Gastrocnemius medialis (tissue), 4 donors: ENCODE results near the gene PPM1K. TPM values are rescaled to one million over a fixed set of nuclear protein-coding genes. Genes with fewer than 3 reads are reported as not detected.

Experiments
- ATAC-seq, 2 donors: fragments of 150-250 bp; one replicate each; pipeline ENCODE4 v1.9.1; 2016
- DNase-seq, 2 donors: peaks; one replicate each; pipeline ENCODE4 v3.0.0-alpha.2; 2019
- H3K27ac ChIP-seq, 4 donors: fragments of 200-600 bp; sonication (generic); 1 replicate in 1 of 4; 2 replicates in 3 of 4; pipeline ENCODE4 v1.5.1; 2016 to 2018; ENCODE audit warnings: mild to moderate bottlenecking in 2 of 4, moderate library complexity in 1 of 4
- H3K27me3 ChIP-seq, 3 donors: fragments of 200-600 bp; sonication (generic) in 2 of 3; 1 replicate in 1 of 3; 2 replicates in 2 of 3; pipeline versions ENCODE4 v1.5.1 to v1.6.0; 2016 to 2019; ENCODE audit warnings: mild to moderate bottlenecking in 1 of 3, moderate library complexity in 1 of 3
- H3K36me3 ChIP-seq, 2 donors: fragments of 200-600 bp; sonication (generic) in 1 of 2; one replicate each; pipeline ENCODE4 v1.5.1; 2017 to 2018
- H3K4me1 ChIP-seq, 2 donors: fragments of 200-600 bp; sonication (generic) in 1 of 2; one replicate each; pipeline ENCODE4 v1.5.1; 2016 to 2017; ENCODE audit warnings: mild to moderate bottlenecking in 2 of 2
- H3K4me3 ChIP-seq, 4 donors: fragments of 200-600 bp; sonication (generic) in 3 of 4; 1 replicate in 1 of 4; 2 replicates in 3 of 4; pipeline ENCODE4 v1.5.1; 2016 to 2019; ENCODE audit warnings: mild to moderate bottlenecking in 2 of 4
- H3K9me3 ChIP-seq, 3 donors: fragments of 200-600 bp; sonication (generic) in 2 of 3; 1 replicate in 1 of 3; 2 replicates in 2 of 3; pipeline ENCODE4 v1.5.1; 2016 to 2019
- POLR2A ChIP-seq, 2 donors: fragments of 450-650 bp; IDR thresholded peaks; one replicate each; pipeline ENCODE4 v1.6.1; 2017; ENCODE audit warnings: antibody characterized with exemption in 2 of 2, mild to moderate bottlenecking in 2 of 2, moderate library complexity in 2 of 2
- in situ Hi-C, 4 donors: fragments of 200-750 bp; cut with MboI; loops; one replicate each; pipeline versions ENCODE4 v1.15.0 to v1.8.0; 2017; ENCODE audit warnings: low sequenced_read_pairs in 4 of 4
- intact Hi-C: fragments of 100-400 bp; cut with DNase I; formaldehyde crosslinking; loops from one replicate; pipeline ENCODE4 v1.15.1; 2023; ENCODE audit warnings: low total_unique reads
- total RNA-seq, 4 donors: library from RNA; depleted of rRNA; stranded (reverse); fragments of >200 nt; gene quantifications; one replicate each; pipeline versions ENCODE4 v1.1.0 to v1.2.3, GENCODE V29; 2016
- TF ChIP-seq, protein P1 (sequence below), 5 experiments: fragments of 450-650 bp in 3 of 5; fragments of 200-600 bp in 2 of 5; sonication (generic) in 2 of 5; IDR thresholded peaks in 4 of 5; conservative IDR thresholded peaks in 1 of 5; 1 replicate in 4 of 5; 2 replicates in 1 of 5; pipeline ENCODE4 v1.5.1; 2016 to 2019; ENCODE audit warnings: antibody characterized with exemption in 5 of 5, mild to moderate bottlenecking in 3 of 5, moderate library complexity in 3 of 5

The PPM1K gene
- total RNA-seq, 4 donors from 2014 or later = 3.3 to 9.5 (median 6.9) TPM

- Histone ChIP-seq H3K27ac (peak overlapping the region in 1 of 4 donors; percentile 20), H3K4me1 (peaks cover 28 to 50% of the 10 kb centered on the region in 2 donors), H3K9me3 (no peaks in the 10 kb centered on the region), H3K4me3 (no peak overlapping the region), H3K36me3 (peaks cover 0 to 7% of the 10 kb centered on the region in 2 donors), H3K27me3 (no peaks in the 10 kb centered on the region)
- in situ Hi-C loops (no loop called here), intact Hi-C loops (loop anchor here (5.0 kb wide), 3 partner anchors 312 to 1343 kb away; partner anchors contain the start of genes AFF1, HERC3 and TIGD2)
- no peak for TF ChIP-seq POLR2A (IDR thresholded peaks at IDR 0.05)
- TF ChIP-seq, protein P1, sequence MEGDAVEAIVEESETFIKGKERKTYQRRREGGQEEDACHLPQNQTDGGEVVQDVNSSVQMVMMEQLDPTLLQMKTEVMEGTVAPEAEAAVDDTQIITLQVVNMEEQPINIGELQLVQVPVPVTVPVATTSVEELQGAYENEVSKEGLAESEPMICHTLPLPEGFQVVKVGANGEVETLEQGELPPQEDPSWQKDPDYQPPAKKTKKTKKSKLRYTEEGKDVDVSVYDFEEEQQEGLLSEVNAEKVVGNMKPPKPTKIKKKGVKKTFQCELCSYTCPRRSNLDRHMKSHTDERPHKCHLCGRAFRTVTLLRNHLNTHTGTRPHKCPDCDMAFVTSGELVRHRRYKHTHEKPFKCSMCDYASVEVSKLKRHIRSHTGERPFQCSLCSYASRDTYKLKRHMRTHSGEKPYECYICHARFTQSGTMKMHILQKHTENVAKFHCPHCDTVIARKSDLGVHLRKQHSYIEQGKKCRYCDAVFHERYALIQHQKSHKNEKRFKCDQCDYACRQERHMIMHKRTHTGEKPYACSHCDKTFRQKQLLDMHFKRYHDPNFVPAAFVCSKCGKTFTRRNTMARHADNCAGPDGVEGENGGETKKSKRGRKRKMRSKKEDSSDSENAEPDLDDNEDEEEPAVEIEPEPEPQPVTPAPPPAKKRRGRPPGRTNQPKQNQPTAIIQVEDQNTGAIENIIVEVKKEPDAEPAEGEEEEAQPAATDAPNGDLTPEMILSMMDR (IDR thresholded peaks at IDR 0.05 in 4 of 5, conservative IDR thresholded peaks at IDR 0.05 in 1 of 5) = no peak
- no peak for DNase-seq
- no peak for ATAC-seq
Observed at GRCh38 chr4:88280228-88280795, 4.0 kb downstream of the PPM1K start.

GRCh38 chr4:88277711-88278225 lies 6.6 kb downstream of the PPM1K start:
- no peaks in the 10 kb centered on the region for H3K9me3 ChIP-seq
- DNase-seq = no peak
- H3K27ac ChIP-seq = no peak overlapping the region
- TF ChIP-seq POLR2A (IDR thresholded peaks at IDR 0.05) = no peak
- TF ChIP-seq, protein P1 (IDR thresholded peaks at IDR 0.05 in 4 of 5, conservative IDR thresholded peaks at IDR 0.05 in 1 of 5) = no peak
- intact Hi-C loops (no loop called here), in situ Hi-C loops (loop anchor here in 1 of 4 donors (10.0 kb wide), 1 partner anchor 53 kb away; no protein-coding TSS in a partner anchor)
- peaks cover 0 to 7% of the 10 kb centered on the region in 2 donors for H3K36me3 ChIP-seq
- ATAC-seq = no peak
- no peaks in the 10 kb centered on the region for H3K27me3 ChIP-seq
- H3K4me1 ChIP-seq = peaks cover 14 to 44% of the 10 kb centered on the region in 2 donors
- no peak overlapping the region for H3K4me3 ChIP-seq

- Histone ChIP-seq H3K4me3 (no peak overlapping the region), H3K36me3 (peaks cover 0 to 7% of the 10 kb centered on the region in 2 donors), H3K4me1 (peaks cover 8 to 38% of the 10 kb centered on the region in 2 donors), H3K27me3 (no peaks in the 10 kb centered on the region), H3K27ac (no peak overlapping the region), H3K9me3 (no peaks in the 10 kb centered on the region)
- intact Hi-C loops = no loop called here
- in situ Hi-C loops = loop anchor here in 1 of 4 donors (10.0 kb wide), 1 partner anchor 52 kb away; no protein-coding TSS in a partner anchor
- ATAC-seq = no peak
- no peak for DNase-seq
- no peak for TF ChIP-seq POLR2A (IDR thresholded peaks at IDR 0.05)
- TF ChIP-seq, protein P1 (IDR thresholded peaks at IDR 0.05 in 4 of 5, conservative IDR thresholded peaks at IDR 0.05 in 1 of 5) = no peak
Observed at GRCh38 chr4:88276952-88277710, 7.2 kb downstream of the PPM1K start.

GRCh38 chr4:88275949-88276515 lies 8.3 kb downstream of the PPM1K start:
- Histone ChIP-seq H3K4me1 (peaks cover 7 to 28% of the 10 kb centered on the region in 2 donors), H3K9me3 (no peaks in the 10 kb centered on the region), H3K36me3 (peaks cover 0 to 7% of the 10 kb centered on the region in 2 donors), H3K4me3 (no peak overlapping the region), H3K27ac (no peak overlapping the region), H3K27me3 (no peaks in the 10 kb centered on the region)
- intact Hi-C loops (no loop called here), in situ Hi-C loops (loop anchor here in 1 of 4 donors (10.0 kb wide), 1 partner anchor 51 kb away; no protein-coding TSS in a partner anchor)
- ATAC-seq = no peak
- no peak for TF ChIP-seq POLR2A (IDR thresholded peaks at IDR 0.05)
- TF ChIP-seq, protein P1 (IDR thresholded peaks at IDR 0.05 in 4 of 5, conservative IDR thresholded peaks at IDR 0.05 in 1 of 5) = no peak
- DNase-seq = no peak
